H9 (cell line): ENCODE data around the gene ASCC2. TPM values are rescaled to one million over a fixed set of nuclear protein-coding genes. Genes with fewer than 3 reads are reported as not detected.

Experiments used
- DNase-seq: peaks from one replicate; pipeline ENCODE4 v3.0.0-alpha.2; 2017
- H2AFZ ChIP-seq: one replicate; pipeline ENCODE4 v1.6.1; 2013; ENCODE audit warnings: mild to moderate bottlenecking, low read length, control low read depth, moderate library complexity
- H2AK5ac ChIP-seq: 2 replicates; pipeline ENCODE4 v1.6.1; 2013; ENCODE audit warnings: low read length, control low read depth, mixed read lengths; ENCODE audit not compliant: insufficient read length
- H2BK120ac ChIP-seq: one replicate; pipeline ENCODE4 v1.6.1; 2013; ENCODE audit warnings: low read depth, mild to moderate bottlenecking, low read length, control low read depth, inconsistent platforms; ENCODE audit not compliant: poor library complexity, severe bottlenecking
- H2BK12ac ChIP-seq: 2 replicates; pipeline ENCODE4 v1.6.1; 2013; ENCODE audit warnings: low read length, control low read depth, mixed read lengths, low read depth; ENCODE audit not compliant: insufficient read length
- H2BK15ac ChIP-seq: 2 replicates; pipeline ENCODE4 v1.6.1; 2013; ENCODE audit warnings: low read depth, low read length, control low read depth
- H2BK20ac ChIP-seq: one replicate; pipeline ENCODE4 v1.6.1; 2013; ENCODE audit warnings: low read depth, mild to moderate bottlenecking, low read length, control low read depth, inconsistent platforms; ENCODE audit not compliant: poor library complexity, severe bottlenecking
- H2BK5ac ChIP-seq: 2 replicates; pipeline ENCODE4 v1.6.1; 2013; ENCODE audit warnings: low read length, control low read depth, mixed read lengths; ENCODE audit not compliant: insufficient read length
- H3K14ac ChIP-seq: 2 replicates; pipeline ENCODE4 v1.6.1; 2013; ENCODE audit warnings: low read length, control low read depth; ENCODE audit not compliant: insufficient read depth
- H3K18ac ChIP-seq: 2 replicates; pipeline ENCODE4 v1.6.1; 2013; ENCODE audit warnings: low read depth, mild to moderate bottlenecking, mixed read lengths, low read length, control low read depth; ENCODE audit not compliant: insufficient read length
- H3K23ac ChIP-seq: 2 replicates; pipeline ENCODE4 v1.6.1; 2013; ENCODE audit warnings: low read length, control low read depth, mixed read lengths, low read depth; ENCODE audit not compliant: insufficient read length
- H3K23me2 ChIP-seq: 2 replicates; pipeline ENCODE4 v1.6.1; 2013; ENCODE audit warnings: low read depth, mild to moderate bottlenecking, mixed read lengths, low read length, control low read depth; ENCODE audit not compliant: insufficient read length, poor library complexity, severe bottlenecking
- H3K27ac ChIP-seq: 2 replicates; pipeline ENCODE4 v1.5.1; 2013; ENCODE audit warnings: low read length, control low read depth, mixed read lengths, low read depth; ENCODE audit not compliant: insufficient read length
- H3K27me3 ChIP-seq: 2 replicates; pipeline ENCODE4 v1.6.1; 2013; ENCODE audit warnings: low read length, control low read depth, inconsistent platforms; ENCODE audit not compliant: insufficient read depth
- H3K4ac ChIP-seq: 2 replicates; pipeline ENCODE4 v1.6.1; 2013; ENCODE audit warnings: low read depth, mild to moderate bottlenecking, control low read depth, inconsistent platforms, low read length, moderate library complexity
- H3K4me1 ChIP-seq: 2 replicates; pipeline ENCODE4 v1.6.1; 2013; ENCODE audit warnings: low read length, control low read depth, inconsistent platforms; ENCODE audit not compliant: insufficient read depth
- H3K4me2 ChIP-seq: 2 replicates; pipeline ENCODE4 v1.6.1; 2013; ENCODE audit warnings: low read length, control low read depth, mixed read lengths; ENCODE audit not compliant: insufficient read length, insufficient read depth
- H3K56ac ChIP-seq: 2 replicates; pipeline ENCODE4 v1.6.1; 2013; ENCODE audit warnings: low read depth, mild to moderate bottlenecking, mixed read lengths, low read length, control low read depth; ENCODE audit not compliant: insufficient read length
- H3K79me1 ChIP-seq: 2 replicates; pipeline ENCODE4 v1.6.1; 2013; ENCODE audit warnings: low read depth, mild to moderate bottlenecking, moderate library complexity, low read length, control low read depth, inconsistent platforms; ENCODE audit not compliant: insufficient read depth, poor library complexity, severe bottlenecking
- H3K79me2 ChIP-seq: 2 replicates; pipeline ENCODE4 v1.6.1; 2013; ENCODE audit warnings: low read length, control low read depth, inconsistent platforms; ENCODE audit not compliant: insufficient read depth
- H3K9ac ChIP-seq: 2 replicates; pipeline ENCODE4 v1.6.1; 2013; ENCODE audit warnings: low read length, control low read depth, mixed read lengths; ENCODE audit not compliant: insufficient read length; ENCODE audit errors: extremely low read depth
- H3K9me3 ChIP-seq: one replicate; pipeline ENCODE4 v1.6.1; 2013; ENCODE audit warnings: low read depth, low read length, inconsistent platforms; ENCODE audit not compliant: control insufficient read depth
- H3T11ph ChIP-seq: one replicate; pipeline ENCODE4 v1.6.1; 2013; ENCODE audit warnings: mild to moderate bottlenecking, low read length, control low read depth, inconsistent platforms
- H4K20me1 ChIP-seq: one replicate; pipeline ENCODE4 v1.6.1; 2013; ENCODE audit not compliant: control insufficient read depth, insufficient read length, insufficient read depth
- H4K5ac ChIP-seq: 2 replicates; pipeline ENCODE4 v1.6.1; 2013; ENCODE audit warnings: low read depth, mild to moderate bottlenecking, mixed read lengths, low read length, control low read depth; ENCODE audit not compliant: insufficient read length
- H4K8ac ChIP-seq: replicated peaks from 2 replicates; pipeline ENCODE4 v1.6.1; 2013; ENCODE audit warnings: low read length, control low read depth, mixed read lengths, low read depth; ENCODE audit not compliant: insufficient read length
- H4K91ac ChIP-seq: 2 replicates; pipeline ENCODE4 v1.6.1; 2013; ENCODE audit warnings: low read depth, mild to moderate bottlenecking, moderate library complexity, mixed read lengths, low read length, control low read depth; ENCODE audit not compliant: insufficient read length
- H3K27ac Mint-ChIP-seq, 3 experiments: 2 replicates in 2 of 3; 3 replicates in 1 of 3; pipeline ENCODE4 v1.8.0; 2020 to 2021; ENCODE audit warnings: mixed read lengths in 3 of 3, mild to moderate bottlenecking in 1 of 3, moderate library complexity in 1 of 3
- H3K27me3 Mint-ChIP-seq: 2 replicates; pipeline ENCODE4 v1.8.0; 2021; ENCODE audit warnings: low read depth, mild to moderate bottlenecking, moderate library complexity, mixed read lengths
- H3K36me3 Mint-ChIP-seq, 3 experiments: 2 replicates in 2 of 3; 3 replicates in 1 of 3; pipeline ENCODE4 v1.8.0; 2020 to 2021; ENCODE audit warnings: low read depth in 3 of 3, mixed read lengths in 3 of 3; ENCODE audit not compliant: insufficient read depth in 1 of 3
- H3K4me1 Mint-ChIP-seq, 2 experiments: 2 replicates each; pipeline ENCODE4 v1.8.0; 2020; ENCODE audit warnings: mixed read lengths in 2 of 2
- H3K4me3 Mint-ChIP-seq, 2 experiments: 2 replicates in 1 of 2; 3 replicates in 1 of 2; pipeline ENCODE4 v1.8.0; 2020 to 2021; ENCODE audit warnings: mild to moderate bottlenecking in 2 of 2, mixed read lengths in 2 of 2, moderate library complexity in 1 of 2
- H3K9me3 Mint-ChIP-seq, 2 experiments: 2 replicates in 1 of 2; 3 replicates in 1 of 2; pipeline ENCODE4 v1.8.0; 2020; ENCODE audit warnings: mild to moderate bottlenecking in 2 of 2, mixed read lengths in 2 of 2, moderate library complexity in 1 of 2
- WGBS: extraction: QIAGEN DNeasy Blood & Tissue Kit; methylation state at CpG from one replicate; pipeline ENCODE4 v1.1.7; 2013; ENCODE audit warnings: missing lambda C conversion rate, low lambda C conversion rate, mixed read lengths; ENCODE audit not compliant: insufficient read length; ENCODE audit errors: extremely low coverage; 5-methylcytosine and 5-hydroxymethylcytosine counted together
- total RNA-seq: library from RNA; stranded (reverse); gene quantifications from 2 replicates; pipeline ENCODE4 v1.2.1, GENCODE V29; 2021
- TF ChIP-seq, protein P1 (sequence below): fragments of 200-600 bp; sonication (generic); conservative IDR thresholded peaks from 3 replicates; pipeline ENCODE4 v1.8.0; 2021; ENCODE audit warnings: antibody characterized with exemption, mild to moderate bottlenecking

The ASCC2 gene
- total RNA-seq, 1 experiment from 2014 or later: 48.2 TPM

DNA sequence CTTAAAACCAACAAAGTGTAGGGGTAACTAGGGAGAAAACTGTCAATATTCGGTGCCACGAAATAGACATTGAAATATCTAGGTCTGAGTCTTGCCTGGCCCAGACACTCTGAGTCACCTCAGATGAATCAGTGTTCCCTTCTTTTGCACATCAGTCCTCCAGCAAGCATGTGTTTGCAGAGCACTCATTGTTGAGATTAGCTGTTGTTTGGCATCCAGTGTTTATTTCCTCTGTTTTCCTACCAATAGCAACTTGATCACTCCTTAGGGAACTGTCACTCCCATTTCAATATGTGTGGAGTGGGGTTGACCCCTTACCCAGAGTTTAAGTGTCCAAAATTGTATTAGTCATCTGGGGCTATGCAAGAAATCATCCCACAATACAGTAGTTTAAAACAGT lies 4.7 kb upstream of the ASCC2 start:
- Histone ChIP-seq H4K20me1 (no peaks in the 10 kb centered on the region), H2AK5ac (no peak overlapping the region), H3K56ac (no peak overlapping the region), H2BK120ac (no peak overlapping the region), H2BK15ac (no peak overlapping the region), H4K91ac (no peak overlapping the region), H3K79me2 (no peaks in the 10 kb centered on the region), H3K18ac (no peak overlapping the region), H4K8ac (no peak overlapping the region), H2AFZ (no peak overlapping the region), H3K9ac (no peak overlapping the region), H2BK20ac (no peak overlapping the region), H4K5ac (no peak overlapping the region), H3K23ac (no peak overlapping the region), H3K14ac (no peak overlapping the region), H2BK5ac (no peak overlapping the region), H3K9me3 (no peaks in the 10 kb centered on the region), H3K4me2 (no peak overlapping the region), H2BK12ac (no peak overlapping the region), H3K4ac (no peak overlapping the region), H3K4me1 (no peaks in the 10 kb centered on the region), H3K79me1 (no peaks in the 10 kb centered on the region), H3K27me3 (no peaks in the 10 kb centered on the region), H3K27ac (no peak overlapping the region), H3T11ph (no peak overlapping the region), H3K23me2 (peaks cover 1% of the 10 kb centered on the region)
- H3K27ac Mint-ChIP-seq: no peak overlapping the region
- peaks cover 0 to 4% of the 10 kb centered on the region in 2 experiments; a peak in 3 of 5 replicates for H3K9me3 Mint-ChIP-seq
- no peak overlapping the region for H3K4me3 Mint-ChIP-seq
- WGBS: no CpG with 5 or more reads among the region's 2 CpGs
- H3K36me3 Mint-ChIP-seq: no peaks in the 10 kb centered on the region; a peak in 1 of 7 replicates
- peaks cover 8% of the 10 kb centered on the region for H3K27me3 Mint-ChIP-seq
- no peak for DNase-seq
- peaks cover 14 to 17% of the 10 kb centered on the region in 2 experiments for H3K4me1 Mint-ChIP-seq
- TF ChIP-seq, protein P1, sequence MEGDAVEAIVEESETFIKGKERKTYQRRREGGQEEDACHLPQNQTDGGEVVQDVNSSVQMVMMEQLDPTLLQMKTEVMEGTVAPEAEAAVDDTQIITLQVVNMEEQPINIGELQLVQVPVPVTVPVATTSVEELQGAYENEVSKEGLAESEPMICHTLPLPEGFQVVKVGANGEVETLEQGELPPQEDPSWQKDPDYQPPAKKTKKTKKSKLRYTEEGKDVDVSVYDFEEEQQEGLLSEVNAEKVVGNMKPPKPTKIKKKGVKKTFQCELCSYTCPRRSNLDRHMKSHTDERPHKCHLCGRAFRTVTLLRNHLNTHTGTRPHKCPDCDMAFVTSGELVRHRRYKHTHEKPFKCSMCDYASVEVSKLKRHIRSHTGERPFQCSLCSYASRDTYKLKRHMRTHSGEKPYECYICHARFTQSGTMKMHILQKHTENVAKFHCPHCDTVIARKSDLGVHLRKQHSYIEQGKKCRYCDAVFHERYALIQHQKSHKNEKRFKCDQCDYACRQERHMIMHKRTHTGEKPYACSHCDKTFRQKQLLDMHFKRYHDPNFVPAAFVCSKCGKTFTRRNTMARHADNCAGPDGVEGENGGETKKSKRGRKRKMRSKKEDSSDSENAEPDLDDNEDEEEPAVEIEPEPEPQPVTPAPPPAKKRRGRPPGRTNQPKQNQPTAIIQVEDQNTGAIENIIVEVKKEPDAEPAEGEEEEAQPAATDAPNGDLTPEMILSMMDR: no peak
